H9 (cell line): ENCODE measurements around the gene DNAJC1. TPM values are rescaled to one million over a fixed set of nuclear protein-coding genes. Genes with fewer than 3 reads are reported as not detected.

Experiments used
- DNase-seq: peaks from one replicate; pipeline ENCODE4 v3.0.0-alpha.2; 2017
- H2AFZ ChIP-seq: one replicate; pipeline ENCODE4 v1.6.1; 2013; ENCODE audit warnings: mild to moderate bottlenecking, low read length, control low read depth, moderate library complexity
- H2AK5ac ChIP-seq: 2 replicates; pipeline ENCODE4 v1.6.1; 2013; ENCODE audit warnings: low read length, control low read depth, mixed read lengths; ENCODE audit not compliant: insufficient read length
- H2BK120ac ChIP-seq: one replicate; pipeline ENCODE4 v1.6.1; 2013; ENCODE audit warnings: low read depth, mild to moderate bottlenecking, low read length, control low read depth, inconsistent platforms; ENCODE audit not compliant: poor library complexity, severe bottlenecking
- H2BK12ac ChIP-seq: 2 replicates; pipeline ENCODE4 v1.6.1; 2013; ENCODE audit warnings: low read length, control low read depth, mixed read lengths, low read depth; ENCODE audit not compliant: insufficient read length
- H2BK15ac ChIP-seq: 2 replicates; pipeline ENCODE4 v1.6.1; 2013; ENCODE audit warnings: low read depth, low read length, control low read depth
- H2BK20ac ChIP-seq: one replicate; pipeline ENCODE4 v1.6.1; 2013; ENCODE audit warnings: low read depth, mild to moderate bottlenecking, low read length, control low read depth, inconsistent platforms; ENCODE audit not compliant: poor library complexity, severe bottlenecking
- H2BK5ac ChIP-seq: 2 replicates; pipeline ENCODE4 v1.6.1; 2013; ENCODE audit warnings: low read length, control low read depth, mixed read lengths; ENCODE audit not compliant: insufficient read length
- H3K14ac ChIP-seq: 2 replicates; pipeline ENCODE4 v1.6.1; 2013; ENCODE audit warnings: low read length, control low read depth; ENCODE audit not compliant: insufficient read depth
- H3K18ac ChIP-seq: 2 replicates; pipeline ENCODE4 v1.6.1; 2013; ENCODE audit warnings: low read depth, mild to moderate bottlenecking, mixed read lengths, low read length, control low read depth; ENCODE audit not compliant: insufficient read length
- H3K23ac ChIP-seq: 2 replicates; pipeline ENCODE4 v1.6.1; 2013; ENCODE audit warnings: low read length, control low read depth, mixed read lengths, low read depth; ENCODE audit not compliant: insufficient read length
- H3K23me2 ChIP-seq: 2 replicates; pipeline ENCODE4 v1.6.1; 2013; ENCODE audit warnings: low read depth, mild to moderate bottlenecking, mixed read lengths, low read length, control low read depth; ENCODE audit not compliant: insufficient read length, poor library complexity, severe bottlenecking
- H3K27ac ChIP-seq: 2 replicates; pipeline ENCODE4 v1.5.1; 2013; ENCODE audit warnings: low read length, control low read depth, mixed read lengths, low read depth; ENCODE audit not compliant: insufficient read length
- H3K27me3 ChIP-seq: 2 replicates; pipeline ENCODE4 v1.6.1; 2013; ENCODE audit warnings: low read length, control low read depth, inconsistent platforms; ENCODE audit not compliant: insufficient read depth
- H3K4ac ChIP-seq: 2 replicates; pipeline ENCODE4 v1.6.1; 2013; ENCODE audit warnings: low read depth, mild to moderate bottlenecking, control low read depth, inconsistent platforms, low read length, moderate library complexity
- H3K4me1 ChIP-seq: 2 replicates; pipeline ENCODE4 v1.6.1; 2013; ENCODE audit warnings: low read length, control low read depth, inconsistent platforms; ENCODE audit not compliant: insufficient read depth
- H3K4me2 ChIP-seq: 2 replicates; pipeline ENCODE4 v1.6.1; 2013; ENCODE audit warnings: low read length, control low read depth, mixed read lengths; ENCODE audit not compliant: insufficient read length, insufficient read depth
- H3K56ac ChIP-seq: 2 replicates; pipeline ENCODE4 v1.6.1; 2013; ENCODE audit warnings: low read depth, mild to moderate bottlenecking, mixed read lengths, low read length, control low read depth; ENCODE audit not compliant: insufficient read length
- H3K79me1 ChIP-seq: 2 replicates; pipeline ENCODE4 v1.6.1; 2013; ENCODE audit warnings: low read depth, mild to moderate bottlenecking, moderate library complexity, low read length, control low read depth, inconsistent platforms; ENCODE audit not compliant: insufficient read depth, poor library complexity, severe bottlenecking
- H3K79me2 ChIP-seq: 2 replicates; pipeline ENCODE4 v1.6.1; 2013; ENCODE audit warnings: low read length, control low read depth, inconsistent platforms; ENCODE audit not compliant: insufficient read depth
- H3K9ac ChIP-seq: 2 replicates; pipeline ENCODE4 v1.6.1; 2013; ENCODE audit warnings: low read length, control low read depth, mixed read lengths; ENCODE audit not compliant: insufficient read length; ENCODE audit errors: extremely low read depth
- H3K9me3 ChIP-seq: one replicate; pipeline ENCODE4 v1.6.1; 2013; ENCODE audit warnings: low read depth, low read length, inconsistent platforms; ENCODE audit not compliant: control insufficient read depth
- H3T11ph ChIP-seq: one replicate; pipeline ENCODE4 v1.6.1; 2013; ENCODE audit warnings: mild to moderate bottlenecking, low read length, control low read depth, inconsistent platforms
- H4K20me1 ChIP-seq: one replicate; pipeline ENCODE4 v1.6.1; 2013; ENCODE audit not compliant: control insufficient read depth, insufficient read length, insufficient read depth
- H4K5ac ChIP-seq: 2 replicates; pipeline ENCODE4 v1.6.1; 2013; ENCODE audit warnings: low read depth, mild to moderate bottlenecking, mixed read lengths, low read length, control low read depth; ENCODE audit not compliant: insufficient read length
- H4K8ac ChIP-seq: replicated peaks from 2 replicates; pipeline ENCODE4 v1.6.1; 2013; ENCODE audit warnings: low read length, control low read depth, mixed read lengths, low read depth; ENCODE audit not compliant: insufficient read length
- H4K91ac ChIP-seq: 2 replicates; pipeline ENCODE4 v1.6.1; 2013; ENCODE audit warnings: low read depth, mild to moderate bottlenecking, moderate library complexity, mixed read lengths, low read length, control low read depth; ENCODE audit not compliant: insufficient read length
- H3K27ac Mint-ChIP-seq, 3 experiments: 2 replicates in 2 of 3; 3 replicates in 1 of 3; pipeline ENCODE4 v1.8.0; 2020 to 2021; ENCODE audit warnings: mixed read lengths in 3 of 3, mild to moderate bottlenecking in 1 of 3, moderate library complexity in 1 of 3
- H3K27me3 Mint-ChIP-seq: 2 replicates; pipeline ENCODE4 v1.8.0; 2021; ENCODE audit warnings: low read depth, mild to moderate bottlenecking, moderate library complexity, mixed read lengths
- H3K36me3 Mint-ChIP-seq, 3 experiments: 2 replicates in 2 of 3; 3 replicates in 1 of 3; pipeline ENCODE4 v1.8.0; 2020 to 2021; ENCODE audit warnings: low read depth in 3 of 3, mixed read lengths in 3 of 3; ENCODE audit not compliant: insufficient read depth in 1 of 3
- H3K4me1 Mint-ChIP-seq, 2 experiments: 2 replicates each; pipeline ENCODE4 v1.8.0; 2020; ENCODE audit warnings: mixed read lengths in 2 of 2
- H3K4me3 Mint-ChIP-seq, 2 experiments: 2 replicates in 1 of 2; 3 replicates in 1 of 2; pipeline ENCODE4 v1.8.0; 2020 to 2021; ENCODE audit warnings: mild to moderate bottlenecking in 2 of 2, mixed read lengths in 2 of 2, moderate library complexity in 1 of 2
- H3K9me3 Mint-ChIP-seq, 2 experiments: 2 replicates in 1 of 2; 3 replicates in 1 of 2; pipeline ENCODE4 v1.8.0; 2020; ENCODE audit warnings: mild to moderate bottlenecking in 2 of 2, mixed read lengths in 2 of 2, moderate library complexity in 1 of 2
- WGBS: extraction: QIAGEN DNeasy Blood & Tissue Kit; methylation state at CpG from one replicate; pipeline ENCODE4 v1.1.7; 2013; ENCODE audit warnings: missing lambda C conversion rate, low lambda C conversion rate, mixed read lengths; ENCODE audit not compliant: insufficient read length; ENCODE audit errors: extremely low coverage; 5-methylcytosine and 5-hydroxymethylcytosine counted together
- total RNA-seq: library from RNA; stranded (reverse); gene quantifications from 2 replicates; pipeline ENCODE4 v1.2.1, GENCODE V29; 2021
- TF ChIP-seq, protein P1 (sequence below): fragments of 200-600 bp; sonication (generic); conservative IDR thresholded peaks from 3 replicates; pipeline ENCODE4 v1.8.0; 2021; ENCODE audit warnings: antibody characterized with exemption, mild to moderate bottlenecking

The DNAJC1 gene
- total RNA-seq, 1 experiment from 2014 or later: 11.2 TPM

GRCh38 chr10:21976280-21976679 lies 27.2 kb downstream of the DNAJC1 start:
- no peak overlapping the region for H2BK120ac ChIP-seq
- Mint-ChIP-seq H3K9me3 (no peaks in the 10 kb centered on the region), H3K27ac (peak overlapping the region; percentile 56 to 99 (median 84); a peak in 4 of 7 replicates), H3K27me3 (no peaks in the 10 kb centered on the region), H3K4me3 (peak overlapping the region in 1 of 2 experiments; percentile 68; a peak in 1 of 5 replicates), H3K36me3 (no peaks in the 10 kb centered on the region), H3K4me1 (peaks cover 43 to 55% of the 10 kb centered on the region in 2 experiments)
- H2AK5ac ChIP-seq: no peak overlapping the region
- whole genome bisulfite sequencing: no CpG with 5 or more reads among the region's 2 CpGs
- DNase-seq: no peak
- H2BK20ac ChIP-seq: no peak overlapping the region
- H2BK12ac ChIP-seq: no peak overlapping the region
- H3K56ac ChIP-seq: no peak overlapping the region
- no peaks in the 10 kb centered on the region; the same call in 1 of the 2 replicates for H3K4me1 ChIP-seq
- no peaks in the 10 kb centered on the region for H3K79me2 ChIP-seq
- no peak overlapping the region for H2AFZ ChIP-seq
- no peaks in the 10 kb centered on the region for H3K9me3 ChIP-seq
- H3K27me3 ChIP-seq: no peaks in the 10 kb centered on the region
- peak overlapping the region; percentile 35 for H3K4me2 ChIP-seq
- no peak overlapping the region for H2BK15ac ChIP-seq
- no peaks in the 10 kb centered on the region for H3K23me2 ChIP-seq
- TF ChIP-seq, protein P1, sequence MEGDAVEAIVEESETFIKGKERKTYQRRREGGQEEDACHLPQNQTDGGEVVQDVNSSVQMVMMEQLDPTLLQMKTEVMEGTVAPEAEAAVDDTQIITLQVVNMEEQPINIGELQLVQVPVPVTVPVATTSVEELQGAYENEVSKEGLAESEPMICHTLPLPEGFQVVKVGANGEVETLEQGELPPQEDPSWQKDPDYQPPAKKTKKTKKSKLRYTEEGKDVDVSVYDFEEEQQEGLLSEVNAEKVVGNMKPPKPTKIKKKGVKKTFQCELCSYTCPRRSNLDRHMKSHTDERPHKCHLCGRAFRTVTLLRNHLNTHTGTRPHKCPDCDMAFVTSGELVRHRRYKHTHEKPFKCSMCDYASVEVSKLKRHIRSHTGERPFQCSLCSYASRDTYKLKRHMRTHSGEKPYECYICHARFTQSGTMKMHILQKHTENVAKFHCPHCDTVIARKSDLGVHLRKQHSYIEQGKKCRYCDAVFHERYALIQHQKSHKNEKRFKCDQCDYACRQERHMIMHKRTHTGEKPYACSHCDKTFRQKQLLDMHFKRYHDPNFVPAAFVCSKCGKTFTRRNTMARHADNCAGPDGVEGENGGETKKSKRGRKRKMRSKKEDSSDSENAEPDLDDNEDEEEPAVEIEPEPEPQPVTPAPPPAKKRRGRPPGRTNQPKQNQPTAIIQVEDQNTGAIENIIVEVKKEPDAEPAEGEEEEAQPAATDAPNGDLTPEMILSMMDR: no peak
- H4K5ac ChIP-seq: no peak overlapping the region
- no peak overlapping the region for H3K4ac ChIP-seq
- H3K9ac ChIP-seq: no peak overlapping the region
- H3K23ac ChIP-seq: no peak overlapping the region
- H3K14ac ChIP-seq: peak overlapping the region; percentile 55; the same call in 1 of the 2 replicates
- H4K20me1 ChIP-seq: no peaks in the 10 kb centered on the region
- H4K8ac ChIP-seq: no peak overlapping the region
- H2BK5ac ChIP-seq: no peak overlapping the region
- no peak overlapping the region for H4K91ac ChIP-seq
- no peak overlapping the region for H3K18ac ChIP-seq
- H3K79me1 ChIP-seq: no peaks in the 10 kb centered on the region
- H3K27ac ChIP-seq: peak overlapping the region; percentile 50
- H3T11ph ChIP-seq: peak overlapping the region; percentile 62
